ENCODE results near the gene STAT6. TPM values are rescaled to one million over a fixed set of nuclear protein-coding genes. Genes with fewer than 3 reads are reported as not detected.

The STAT6 gene
- total RNA-seq, 6 donors from 2014 or later, result 123 to 605 (median 251) TPM

DNA sequence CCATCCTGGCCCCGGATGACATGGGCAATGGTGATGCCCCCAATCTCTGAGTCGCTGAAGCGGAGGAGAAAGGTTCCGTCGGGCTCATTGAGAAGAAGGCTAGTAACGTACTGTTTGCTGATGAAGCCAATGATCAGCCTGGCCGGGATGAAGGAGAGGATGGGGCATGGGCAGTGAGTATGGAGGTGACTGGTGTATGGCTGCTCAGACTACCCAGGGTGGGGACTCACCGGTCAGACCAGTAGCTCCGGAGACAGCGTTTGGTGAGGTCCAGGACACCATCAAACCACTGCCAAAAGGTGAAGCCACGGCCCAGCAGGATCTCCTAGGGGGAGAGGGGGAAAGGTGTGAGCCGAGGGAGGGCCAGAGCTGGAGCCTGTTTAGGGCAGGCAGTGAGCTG is 11.4 kb downstream of the STAT6 start:
- 79 to 87% methylated on average over 12 of the region's 12 CpGs for WGBS, 2 donors
- ATAC-seq (ENCODE audit: low FRiP score in 2 of 2) (no peak), DNase-seq (no peak)
- Histone ChIP-seq H3K4me3 (no peak overlapping the region), H3K27ac (peak overlapping the region in 2 of 4 donors; percentile 36 to 44), H3K36me3 (peaks cover 25 to 91% (median 73%) of the 10 kb centered on the region in 4 donors), H3K4me1 (peaks cover 0 to 13% (median under 1%) of the 10 kb centered on the region in 4 donors), H3K27me3 (no peaks in the 10 kb centered on the region), H3K9me3 (no peaks in the 10 kb centered on the region)
- TF ChIP-seq POLR2AphosphoS5 (IDR thresholded peaks at IDR 0.05) (no peak), POLR2A (IDR thresholded peaks at IDR 0.05) (no peak), EP300 (IDR thresholded peaks at IDR 0.05) (no peak)
- TF ChIP-seq, protein P1, sequence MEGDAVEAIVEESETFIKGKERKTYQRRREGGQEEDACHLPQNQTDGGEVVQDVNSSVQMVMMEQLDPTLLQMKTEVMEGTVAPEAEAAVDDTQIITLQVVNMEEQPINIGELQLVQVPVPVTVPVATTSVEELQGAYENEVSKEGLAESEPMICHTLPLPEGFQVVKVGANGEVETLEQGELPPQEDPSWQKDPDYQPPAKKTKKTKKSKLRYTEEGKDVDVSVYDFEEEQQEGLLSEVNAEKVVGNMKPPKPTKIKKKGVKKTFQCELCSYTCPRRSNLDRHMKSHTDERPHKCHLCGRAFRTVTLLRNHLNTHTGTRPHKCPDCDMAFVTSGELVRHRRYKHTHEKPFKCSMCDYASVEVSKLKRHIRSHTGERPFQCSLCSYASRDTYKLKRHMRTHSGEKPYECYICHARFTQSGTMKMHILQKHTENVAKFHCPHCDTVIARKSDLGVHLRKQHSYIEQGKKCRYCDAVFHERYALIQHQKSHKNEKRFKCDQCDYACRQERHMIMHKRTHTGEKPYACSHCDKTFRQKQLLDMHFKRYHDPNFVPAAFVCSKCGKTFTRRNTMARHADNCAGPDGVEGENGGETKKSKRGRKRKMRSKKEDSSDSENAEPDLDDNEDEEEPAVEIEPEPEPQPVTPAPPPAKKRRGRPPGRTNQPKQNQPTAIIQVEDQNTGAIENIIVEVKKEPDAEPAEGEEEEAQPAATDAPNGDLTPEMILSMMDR (IDR thresholded peaks at IDR 0.05), result no peak

DNA sequence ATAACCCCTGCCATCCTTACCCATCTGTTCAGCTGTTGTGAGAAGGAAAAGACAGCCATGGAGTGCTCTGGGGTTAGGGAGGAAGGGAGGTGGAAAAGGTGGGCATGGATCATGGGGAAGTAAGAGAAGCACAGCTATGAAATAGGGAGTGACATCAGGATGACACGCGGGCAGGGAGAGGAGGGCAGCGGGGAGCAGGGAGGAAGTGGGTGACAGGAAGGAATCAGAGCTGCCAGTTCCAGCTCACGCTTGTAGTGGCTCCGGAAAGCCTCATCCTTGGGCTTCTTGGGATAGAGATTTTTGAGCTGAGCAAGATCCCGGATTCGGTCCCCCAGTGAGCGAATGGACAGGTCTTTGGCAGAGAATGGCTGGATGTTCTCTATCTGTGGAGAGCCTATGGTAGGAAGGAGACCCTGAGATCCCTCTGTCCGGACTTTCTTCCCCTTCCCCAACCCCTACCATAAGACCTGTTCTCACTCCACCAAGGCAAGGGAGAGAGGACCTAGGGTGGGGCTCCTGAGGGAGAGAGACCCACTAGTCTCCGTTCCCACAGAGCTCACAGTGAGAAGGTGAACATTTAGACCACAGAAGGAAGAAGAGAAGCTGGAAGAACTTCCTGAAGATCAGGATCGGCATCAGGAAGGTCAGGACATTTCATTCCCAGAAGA is 12.0 kb downstream of the STAT6 start:
- H3K4me1 ChIP-seq, result peaks cover 3 to 19% (median 6%) of the 10 kb centered on the region in 4 donors
- WGBS, 2 donors, result 63 to 69% methylated on average over 11 of the region's 11 CpGs
- no peaks in the 10 kb centered on the region for H3K27me3 ChIP-seq
- H3K9me3 ChIP-seq, result no peaks in the 10 kb centered on the region
- H3K27ac ChIP-seq, result peak overlapping the region; percentile 1 to 44 (median 20)
- H3K36me3 ChIP-seq, result peaks cover 20 to 91% (median 70%) of the 10 kb centered on the region in 4 donors
- TF ChIP-seq EP300 (IDR thresholded peaks at IDR 0.05) (no peak), POLR2A (IDR thresholded peaks at IDR 0.05) (no peak), POLR2AphosphoS5 (IDR thresholded peaks at IDR 0.05) (no peak)
- TF ChIP-seq, protein P1 (IDR thresholded peaks at IDR 0.05), result no peak
- no peak overlapping the region for H3K4me3 ChIP-seq
- no peak for ATAC-seq (ENCODE audit: low FRiP score in 2 of 2)
- no peak for DNase-seq

DNA sequence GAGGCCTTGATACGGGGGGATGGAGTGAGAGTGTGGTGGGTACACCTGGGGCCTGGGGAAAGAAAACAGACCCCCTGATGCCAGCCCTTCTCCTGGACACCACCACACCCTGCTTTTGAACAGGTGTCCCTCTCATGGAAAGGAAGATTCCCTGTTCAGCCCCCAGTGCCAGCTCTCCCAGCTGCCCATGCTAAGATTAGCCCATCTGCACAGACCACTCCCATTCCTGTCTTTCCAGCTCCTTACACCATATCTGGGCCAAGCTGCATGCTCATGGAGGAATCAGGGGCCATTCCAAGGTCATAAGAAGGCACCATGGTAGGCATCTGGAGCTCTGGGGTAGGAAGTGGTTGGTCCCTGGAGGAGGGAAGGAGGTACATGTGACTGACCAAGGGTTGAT is 12.6 kb downstream of the STAT6 start:
- DNase-seq (no peak), ATAC-seq (ENCODE audit: low FRiP score in 2 of 2) (no peak)
- Histone ChIP-seq H3K27me3 (no peaks in the 10 kb centered on the region), H3K4me3 (no peak overlapping the region), H3K4me1 (peaks cover 10 to 22% (median 12%) of the 10 kb centered on the region in 4 donors), H3K36me3 (peaks cover 16 to 88% (median 66%) of the 10 kb centered on the region in 4 donors), H3K27ac (peak overlapping the region; percentile 1 to 44 (median 20)), H3K9me3 (no peaks in the 10 kb centered on the region)
- 86 to 92% methylated on average over 1 of the region's 1 CpG for WGBS, 2 donors
- TF ChIP-seq POLR2A (IDR thresholded peaks at IDR 0.05) (no peak), POLR2AphosphoS5 (IDR thresholded peaks at IDR 0.05) (no peak), EP300 (IDR thresholded peaks at IDR 0.05) (no peak)
- TF ChIP-seq, protein P1 (IDR thresholded peaks at IDR 0.05), result no peak

DNA sequence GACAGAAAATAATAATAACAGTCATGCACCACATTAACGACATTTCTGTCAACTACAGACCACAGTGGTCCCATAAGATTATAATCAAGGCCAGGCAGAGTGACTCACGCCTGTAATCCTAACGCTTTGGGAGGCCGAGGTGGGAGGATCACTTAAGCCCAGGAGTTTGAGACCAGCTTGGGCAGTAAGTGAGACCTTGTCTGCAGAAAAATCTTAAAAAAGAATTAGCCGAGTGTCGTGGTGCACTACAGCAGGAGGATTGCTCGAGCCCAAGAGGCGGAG is 13.7 kb downstream of the STAT6 start:
- WGBS, 2 donors, result 94 to 97% methylated on average over 8 of the region's 8 CpGs
- H3K36me3 ChIP-seq, result peaks cover 19 to 92% (median 72%) of the 10 kb centered on the region in 4 donors
- no peaks in the 10 kb centered on the region for H3K27me3 ChIP-seq
- ATAC-seq (ENCODE audit: low FRiP score in 2 of 2), result no peak
- H3K27ac ChIP-seq, result no peak overlapping the region
- H3K4me1 ChIP-seq, result peaks cover 20 to 30% (median 22%) of the 10 kb centered on the region in 4 donors
- no peak overlapping the region for H3K4me3 ChIP-seq
- H3K9me3 ChIP-seq, result no peaks in the 10 kb centered on the region
- no peak for TF ChIP-seq POLR2A (IDR thresholded peaks at IDR 0.05)
- no peak for TF ChIP-seq POLR2AphosphoS5 (IDR thresholded peaks at IDR 0.05)
- TF ChIP-seq EP300 (IDR thresholded peaks at IDR 0.05), result no peak
- TF ChIP-seq, protein P1 (IDR thresholded peaks at IDR 0.05), result no peak
- DNase-seq, result no peak
